Measurements from ENCODE around the gene SP100. TPM values are rescaled to one million over a fixed set of nuclear protein-coding genes. Genes with fewer than 3 reads are reported as not detected.

The SP100 gene
- total RNA-seq, 4 donors from 2014 or later = 106 to 498 (median 127) TPM

GRCh38 chr2:230410263-230410662 lies 5.7 kb upstream of the SP100 start:
- DNase-seq = no peak
- H3K36me3 ChIP-seq = no peaks in the 10 kb centered on the region
- H3K4me3 ChIP-seq = no peak overlapping the region
- no peak for TF ChIP-seq CTCF (IDR thresholded peaks at IDR 0.05)
- TF ChIP-seq POLR2A (IDR thresholded peaks at IDR 0.05) = no peak
- no peak overlapping the region for H3K27ac ChIP-seq
- H3K27me3 ChIP-seq = no peaks in the 10 kb centered on the region
- H3K4me1 ChIP-seq = peaks cover 0 to 11% (median 7%) of the 10 kb centered on the region in 4 donors
- no peaks in the 10 kb centered on the region for H3K9me3 ChIP-seq

- peaks cover 0 to 15% (median 9%) of the 10 kb centered on the region in 4 donors for H3K4me1 ChIP-seq
- no peaks in the 10 kb centered on the region for H3K27me3 ChIP-seq
- no peaks in the 10 kb centered on the region for H3K36me3 ChIP-seq
- TF ChIP-seq POLR2A (IDR thresholded peaks at IDR 0.05) (no peak), CTCF (IDR thresholded peaks at IDR 0.05) (no peak)
- H3K9me3 ChIP-seq = no peaks in the 10 kb centered on the region
- H3K27ac ChIP-seq = peak overlapping the region; percentile 89 to 96 (median 91)
- DNase-seq = no peak
- peak overlapping the region; percentile 64 to 82 (median 78) for H3K4me3 ChIP-seq
Measured at GRCh38 chr2:230410861-230411569, 5.0 kb upstream of the SP100 start.

- Histone ChIP-seq H3K27me3 (no peaks in the 10 kb centered on the region), H3K4me3 (peak overlapping the region; percentile 64 to 82 (median 78)), H3K27ac (peak overlapping the region; percentile 89 to 96 (median 91)), H3K4me1 (peaks cover 0 to 15% (median 9%) of the 10 kb centered on the region in 4 donors), H3K9me3 (no peaks in the 10 kb centered on the region), H3K36me3 (no peaks in the 10 kb centered on the region)
- peak; percentile 56 to 85 (median 84) for DNase-seq
- TF ChIP-seq POLR2A (IDR thresholded peaks at IDR 0.05) (peak; percentile 48 to 58), CTCF (IDR thresholded peaks at IDR 0.05) (no peak)
Measured at GRCh38 chr2:230411570-230412370, 4.2 kb upstream of the SP100 start.

GRCh38 chr2:230412371-230412711 lies 3.7 kb upstream of the SP100 start:
- Histone ChIP-seq H3K4me1 (peaks cover 0 to 15% (median 9%) of the 10 kb centered on the region in 4 donors), H3K9me3 (no peaks in the 10 kb centered on the region), H3K4me3 (peak overlapping the region; percentile 64 to 82 (median 78)), H3K27me3 (no peaks in the 10 kb centered on the region), H3K27ac (peak overlapping the region; percentile 89 to 96 (median 91)), H3K36me3 (no peaks in the 10 kb centered on the region)
- no peak for TF ChIP-seq POLR2A (IDR thresholded peaks at IDR 0.05)
- TF ChIP-seq CTCF (IDR thresholded peaks at IDR 0.05) = no peak
- DNase-seq = no peak

GRCh38 chr2:230412846-230413245 lies 3.2 kb upstream of the SP100 start:
- Histone ChIP-seq H3K9me3 (no peaks in the 10 kb centered on the region), H3K27me3 (no peaks in the 10 kb centered on the region), H3K4me1 (peaks cover 0 to 15% (median 9%) of the 10 kb centered on the region in 4 donors), H3K27ac (peak overlapping the region in 1 of 4 donors; percentile 89), H3K4me3 (no peak overlapping the region), H3K36me3 (no peaks in the 10 kb centered on the region)
- DNase-seq = no peak
- no peak for TF ChIP-seq POLR2A (IDR thresholded peaks at IDR 0.05)
- TF ChIP-seq CTCF (IDR thresholded peaks at IDR 0.05) = no peak
